Right atrium auricular region (tissue), 2 donors: ENCODE measurements around the gene NELFB. TPM values are rescaled to one million over a fixed set of nuclear protein-coding genes. Genes with fewer than 3 reads are reported as not detected.

ENCODE experiments used
- DNase-seq: peaks from one replicate; pipeline ENCODE4 v3.0.0-alpha.2; 2019; ENCODE audit warnings: low spot score
- H3K27ac ChIP-seq, 2 donors: fragments of 200-600 bp; sonication (generic); 1 replicate in 1 of 2; 2 replicates in 1 of 2; pipeline ENCODE4 v1.5.1; 2016 to 2019
- H3K27me3 ChIP-seq, 2 donors: fragments of 200-600 bp; sonication (generic); one replicate each; pipeline versions ENCODE4 v1.5.1 to v1.6.0; 2017 to 2019
- H3K36me3 ChIP-seq: fragments of 200-600 bp; sonication (generic); one replicate; pipeline ENCODE4 v1.5.1; 2016
- H3K4me1 ChIP-seq, 2 donors: fragments of 200-600 bp; sonication (generic); one replicate each; pipeline versions ENCODE4 v1.5.1 to v1.6.0; 2017 to 2019
- H3K4me3 ChIP-seq, 2 donors: fragments of 200-600 bp; sonication (generic); 1 replicate in 1 of 2; 2 replicates in 1 of 2; pipeline ENCODE4 v1.5.1; 2017 to 2019; ENCODE audit warnings: mild to moderate bottlenecking in 1 of 2, moderate library complexity in 1 of 2
- H3K9me3 ChIP-seq, 2 donors: fragments of 200-600 bp; sonication (generic); one replicate each; pipeline ENCODE4 v1.5.1; 2019
- CTCF ChIP-seq, 2 donors: fragments of 200-600 bp; sonication (generic); IDR thresholded peaks; one replicate each; pipeline ENCODE4 v1.5.1; 2019; ENCODE audit warnings: antibody characterized with exemption in 2 of 2
- total RNA-seq, 2 donors: library from RNA; depleted of rRNA; stranded (reverse); fragments of >200 nt; gene quantifications; one replicate each; pipeline ENCODE4 v1.1.0, GENCODE V29; 2016

The NELFB gene
- total RNA-seq, 2 donors from 2014 or later: 30.0 to 38.0 TPM

DNA sequence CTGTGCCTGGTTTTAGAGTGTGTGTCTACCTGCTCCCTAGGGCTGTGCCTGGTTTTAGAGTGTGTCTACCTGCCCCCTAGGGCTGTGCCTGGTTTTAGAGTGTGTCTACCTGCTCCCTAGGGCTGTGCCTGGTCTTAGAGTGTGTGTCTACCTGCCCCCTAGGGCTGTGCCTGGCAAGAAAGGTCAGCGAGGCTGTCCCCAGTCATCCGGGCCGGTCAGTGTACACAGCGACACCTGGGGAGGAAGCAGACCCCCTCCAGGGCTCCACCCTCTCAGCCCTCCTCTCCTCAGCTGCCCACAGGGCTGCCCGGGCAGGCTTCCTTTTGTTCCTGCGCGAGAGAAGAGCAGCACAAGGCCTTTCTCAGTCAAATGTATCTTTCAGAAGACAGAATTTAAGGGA, 42.8 kb downstream of the NELFB start:
- no peak overlapping the region for H3K4me3 ChIP-seq
- peak overlapping the region; percentile 79 to 83 for H3K27ac ChIP-seq

DNA sequence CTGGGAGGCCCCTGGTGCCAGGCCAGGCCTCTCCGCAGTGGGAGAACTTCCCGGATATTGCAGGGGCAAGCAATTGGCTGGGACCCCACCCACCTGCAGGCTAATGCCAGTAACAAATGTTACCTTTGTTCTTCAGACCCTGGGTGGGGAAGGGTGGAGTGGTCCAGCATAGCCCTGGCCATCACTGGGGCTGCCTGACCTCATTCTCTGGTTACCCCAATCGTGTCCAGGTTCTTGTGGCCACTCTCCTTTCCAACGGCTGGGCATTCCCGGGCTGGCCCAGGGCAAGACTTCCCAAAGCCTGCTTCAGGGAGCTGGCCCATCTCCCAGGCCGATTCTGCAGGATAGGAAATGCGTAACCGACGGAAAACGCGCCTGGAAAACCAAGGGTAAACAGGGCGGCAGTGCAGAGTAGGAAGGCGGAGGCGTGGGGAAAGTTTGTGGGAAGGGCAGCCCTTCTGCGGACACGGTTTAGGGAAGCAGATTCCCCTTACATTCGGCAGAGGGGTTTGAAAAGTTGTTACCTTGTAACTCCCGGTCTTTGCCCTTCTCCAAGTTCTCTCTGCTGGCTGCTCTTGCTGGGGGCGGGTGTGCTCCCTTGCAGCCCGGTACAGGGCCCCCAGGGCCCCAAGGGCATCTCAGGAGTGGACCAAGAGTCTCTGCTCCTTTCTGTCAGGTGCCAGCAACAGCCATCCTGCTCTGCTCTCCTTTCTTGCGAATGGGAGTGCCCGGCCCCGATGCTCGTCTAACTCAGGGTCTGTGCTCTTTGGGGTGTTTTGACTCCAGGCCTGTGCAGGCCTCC, 43.5 kb downstream of the NELFB start:
- H3K4me1 ChIP-seq: peaks cover 0 to 75% of the 10 kb centered on the region in 2 donors
- H3K4me3 ChIP-seq: peak overlapping the region; percentile 10 to 66
- H3K27me3 ChIP-seq: peaks cover 0 to 9% of the 10 kb centered on the region in 2 donors
- peaks cover 0 to 4% of the 10 kb centered on the region in 2 donors for H3K9me3 ChIP-seq
- DNase-seq: peak; percentile 73
- no peaks in the 10 kb centered on the region for H3K36me3 ChIP-seq
- TF ChIP-seq CTCF (IDR thresholded peaks at IDR 0.05): no peak
- H3K27ac ChIP-seq: peak overlapping the region; percentile 79 to 83

More for the DNA sequence above, 42.8 kb downstream of the NELFB start:
- no peak for TF ChIP-seq CTCF (IDR thresholded peaks at IDR 0.05)
- Histone ChIP-seq H3K36me3 (no peaks in the 10 kb centered on the region), H3K4me1 (peaks cover 0 to 69% of the 10 kb centered on the region in 2 donors), H3K9me3 (peaks cover 0 to 4% of the 10 kb centered on the region in 2 donors), H3K27me3 (peaks cover 0 to 9% of the 10 kb centered on the region in 2 donors)
- DNase-seq: no peak

DNA sequence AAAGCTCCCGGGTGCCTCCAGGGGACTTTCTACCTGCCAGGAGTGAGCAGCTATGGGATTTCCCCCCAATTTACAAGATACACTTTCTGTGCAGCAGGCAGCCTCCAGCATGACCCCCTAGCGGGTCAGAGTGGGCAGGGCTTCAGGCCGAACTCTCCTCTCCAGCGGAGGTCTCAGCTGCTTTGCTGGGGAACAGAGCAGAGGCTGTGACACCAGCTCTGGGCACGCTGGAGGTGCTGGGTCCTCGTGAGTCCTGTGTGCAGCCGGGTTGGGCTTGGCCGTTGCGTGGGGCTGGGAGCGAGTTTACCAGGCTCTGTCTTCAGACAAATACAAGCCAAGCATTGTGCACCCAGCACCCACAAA, 44.1 kb downstream of the NELFB start:
- Histone ChIP-seq H3K4me3 (peak overlapping the region; percentile 10 to 66), H3K9me3 (peaks cover 0 to 3% of the 10 kb centered on the region in 2 donors), H3K27ac (peak overlapping the region; percentile 79 to 83), H3K27me3 (peaks cover 0 to 9% of the 10 kb centered on the region in 2 donors), H3K4me1 (peaks cover 0 to 81% of the 10 kb centered on the region in 2 donors), H3K36me3 (no peaks in the 10 kb centered on the region)
- TF ChIP-seq CTCF (IDR thresholded peaks at IDR 0.05): no peak
- no peak for DNase-seq

DNA sequence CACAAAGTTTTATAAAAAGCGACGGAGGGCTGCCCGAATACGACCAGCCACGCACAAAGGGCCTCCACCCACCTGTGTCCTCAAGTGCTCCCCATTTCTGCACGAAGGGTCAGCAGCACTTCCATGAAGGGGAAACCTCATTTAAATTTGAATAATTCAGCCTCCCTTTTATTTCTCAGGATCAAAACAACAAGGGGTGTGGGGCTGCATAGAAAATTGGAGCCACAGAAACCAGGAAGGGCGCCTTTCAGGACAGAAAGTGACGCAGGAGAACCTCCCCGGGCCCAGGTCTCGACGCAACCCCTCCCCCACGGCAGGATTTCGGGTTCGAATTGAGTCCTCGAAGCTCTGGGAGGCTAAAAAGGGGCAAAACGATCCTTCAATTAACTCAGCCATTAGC, 44.8 kb downstream of the NELFB start:
- no peak for TF ChIP-seq CTCF (IDR thresholded peaks at IDR 0.05)
- no peak for DNase-seq
- H3K4me3 ChIP-seq: peak overlapping the region; percentile 44 to 66
- H3K36me3 ChIP-seq: no peaks in the 10 kb centered on the region
- no peaks in the 10 kb centered on the region for H3K9me3 ChIP-seq
- peaks cover 0 to 85% of the 10 kb centered on the region in 2 donors for H3K4me1 ChIP-seq
- peak overlapping the region; percentile 79 to 83 for H3K27ac ChIP-seq
- H3K27me3 ChIP-seq: peaks cover 0 to 9% of the 10 kb centered on the region in 2 donors

GRCh38 chr9:137300567-137301080, 45.5 kb downstream of the NELFB start:
- peaks cover 0 to 9% of the 10 kb centered on the region in 2 donors for H3K27me3 ChIP-seq
- H3K27ac ChIP-seq: peak overlapping the region; percentile 79 to 83
- H3K4me3 ChIP-seq: peak overlapping the region; percentile 44 to 66
- no peaks in the 10 kb centered on the region for H3K9me3 ChIP-seq
- peaks cover 0 to 88% of the 10 kb centered on the region in 2 donors for H3K4me1 ChIP-seq
- no peak for DNase-seq
- no peaks in the 10 kb centered on the region for H3K36me3 ChIP-seq
- TF ChIP-seq CTCF (IDR thresholded peaks at IDR 0.05): no peak
